Activated T-cell treated with anti-CD3 and anti-CD28 coated beads, Interleukin-2, amount 50 U/mL, for 1 hour (primary cell): ENCODE results near the gene BCORL1.

Source experiments
- DNase-seq: peaks from one replicate; pipeline ENCODE4 v3.0.0-alpha.2; 2020

Gene BCORL1

GRCh38 chrX:129982300-129983251 is at the start of gene BCORL1:
TSS of gene BCORL1 (plus strand) at chrX:129982635. CDS start at chrX:130005232, 22,597 bp downstream.
- DNase-seq, result peak; percentile 85

- DNase-seq, result no peak
These were observed 49.6 kb upstream of the BCORL1 start for GRCh38 chrX:129932821-129933321.

GRCh38 chrX:129933700-129934099 is 48.7 kb upstream of the BCORL1 start:
- DNase-seq, result no peak

- DNase-seq, result no peak
These were observed 48.0 kb upstream of the BCORL1 start for GRCh38 chrX:129934461-129934860.

- no peak for DNase-seq
These were observed 47.5 kb upstream of the BCORL1 start for GRCh38 chrX:129934952-129935351.

- DNase-seq, result no peak
These were observed 44.4 kb upstream of the BCORL1 start for GRCh38 chrX:129938081-129938480.

- DNase-seq, result no peak
These were observed 42.4 kb upstream of the BCORL1 start for GRCh38 chrX:129939986-129940385.

- no peak for DNase-seq
These were observed 41.7 kb upstream of the BCORL1 start for GRCh38 chrX:129940721-129941120.

- DNase-seq, result no peak
These were observed 37.3 kb upstream of the BCORL1 start for GRCh38 chrX:129945131-129945530.

- DNase-seq, result peak; percentile 26
These were observed 29.1 kb upstream of the BCORL1 start for GRCh38 chrX:129953334-129953648.

- no peak for DNase-seq
These were observed 28.6 kb upstream of the BCORL1 start for GRCh38 chrX:129953881-129954280.

- DNase-seq, result no peak
These were observed 27.6 kb upstream of the BCORL1 start for GRCh38 chrX:129954804-129955203.

GRCh38 chrX:129955682-129956081 is 26.8 kb upstream of the BCORL1 start:
- DNase-seq, result no peak

- no peak for DNase-seq
These were observed 26.3 kb upstream of the BCORL1 start for GRCh38 chrX:129956145-129956544.

- no peak for DNase-seq
These were observed 25.7 kb upstream of the BCORL1 start for GRCh38 chrX:129956765-129957164.

- DNase-seq, result peak; percentile 35
These were observed 25.0 kb upstream of the BCORL1 start for GRCh38 chrX:129957241-129958082.

GRCh38 chrX:129958083-129958465 is 24.4 kb upstream of the BCORL1 start:
- DNase-seq, result no peak

GRCh38 chrX:129958814-129959492 is 23.5 kb upstream of the BCORL1 start:
- no peak for DNase-seq

- no peak for DNase-seq
These were observed 23.0 kb upstream of the BCORL1 start for GRCh38 chrX:129959493-129959832.

GRCh38 chrX:129961180-129962083 is 21.0 kb upstream of the BCORL1 start:
- DNase-seq, result peak; percentile 60

- no peak for DNase-seq
These were observed 18.7 kb upstream of the BCORL1 start for GRCh38 chrX:129963729-129964128.

GRCh38 chrX:129965166-129965565 is 17.3 kb upstream of the BCORL1 start:
- no peak for DNase-seq
